ENCODE measurements around the gene GUCY1A2. TPM values are rescaled to one million over a fixed set of nuclear protein-coding genes. Genes with fewer than 3 reads are reported as not detected.
A peak's percentile ranks its signal among the peaks of the same experiment; 100 is the strongest.

Gene GUCY1A2
- total RNA-seq, 1 experiment from 2014 or later, result 0.55 TPM

DNA sequence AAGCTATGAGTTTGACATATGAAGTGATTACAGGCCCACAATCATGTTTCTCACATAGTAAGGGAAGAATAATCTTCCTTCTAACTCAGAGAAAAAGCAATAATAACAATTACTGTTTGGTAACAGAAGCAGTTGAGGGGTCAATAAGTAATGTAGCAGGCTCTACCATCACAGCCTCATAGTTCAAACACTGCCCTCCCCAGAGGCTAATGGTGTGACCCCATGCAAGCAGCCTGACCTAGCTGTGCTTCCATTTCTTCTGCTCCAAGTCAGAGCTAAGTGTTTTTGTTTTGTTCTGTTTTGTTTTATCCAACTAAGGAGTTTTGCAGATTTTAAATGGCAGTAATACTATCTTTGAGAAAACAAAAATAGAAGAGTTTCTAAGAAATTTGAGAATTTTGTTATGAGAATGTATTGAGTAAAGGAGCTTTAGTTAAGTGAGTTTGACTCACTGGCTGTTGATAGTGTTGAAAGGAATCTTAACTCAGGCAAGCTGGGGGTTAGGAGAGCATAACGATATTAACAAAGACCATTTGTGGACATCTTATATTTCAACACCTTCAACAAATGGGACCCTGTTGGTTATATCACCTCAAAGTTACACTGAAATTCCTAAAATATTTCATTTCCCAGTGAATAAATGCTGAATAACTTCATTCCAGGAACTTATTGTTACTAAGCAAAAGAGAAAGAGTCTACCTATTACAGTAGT is 48.5 kb downstream of the GUCY1A2 start:
- no peaks in the 10 kb centered on the region; the same call in 1 of the 2 replicates for H3K79me2 ChIP-seq (ENCODE audit: insufficient read depth, low read length)
- TF ChIP-seq, protein P1, sequence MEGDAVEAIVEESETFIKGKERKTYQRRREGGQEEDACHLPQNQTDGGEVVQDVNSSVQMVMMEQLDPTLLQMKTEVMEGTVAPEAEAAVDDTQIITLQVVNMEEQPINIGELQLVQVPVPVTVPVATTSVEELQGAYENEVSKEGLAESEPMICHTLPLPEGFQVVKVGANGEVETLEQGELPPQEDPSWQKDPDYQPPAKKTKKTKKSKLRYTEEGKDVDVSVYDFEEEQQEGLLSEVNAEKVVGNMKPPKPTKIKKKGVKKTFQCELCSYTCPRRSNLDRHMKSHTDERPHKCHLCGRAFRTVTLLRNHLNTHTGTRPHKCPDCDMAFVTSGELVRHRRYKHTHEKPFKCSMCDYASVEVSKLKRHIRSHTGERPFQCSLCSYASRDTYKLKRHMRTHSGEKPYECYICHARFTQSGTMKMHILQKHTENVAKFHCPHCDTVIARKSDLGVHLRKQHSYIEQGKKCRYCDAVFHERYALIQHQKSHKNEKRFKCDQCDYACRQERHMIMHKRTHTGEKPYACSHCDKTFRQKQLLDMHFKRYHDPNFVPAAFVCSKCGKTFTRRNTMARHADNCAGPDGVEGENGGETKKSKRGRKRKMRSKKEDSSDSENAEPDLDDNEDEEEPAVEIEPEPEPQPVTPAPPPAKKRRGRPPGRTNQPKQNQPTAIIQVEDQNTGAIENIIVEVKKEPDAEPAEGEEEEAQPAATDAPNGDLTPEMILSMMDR (conservative IDR thresholded peaks at IDR 0.05), result no peak
- H3K14ac ChIP-seq (ENCODE audit: insufficient read depth, low read length), result no peak overlapping the region
- H4K91ac ChIP-seq (ENCODE audit: insufficient read length, low read depth, low read length), result no peak overlapping the region
- H3K9me3 ChIP-seq (ENCODE audit: control insufficient read depth, low read depth, low read length), result no peaks in the 10 kb centered on the region
- peak overlapping the region; percentile 33 to 82 (median 78) for H3K27ac Mint-ChIP-seq
- H3K27ac ChIP-seq (ENCODE audit: insufficient read length, low read depth, low read length), result no peak overlapping the region
- H3K4me2 ChIP-seq (ENCODE audit: insufficient read depth, insufficient read length, low read length), result no peak overlapping the region
- H4K8ac ChIP-seq (replicated peaks; ENCODE audit: insufficient read length, low read depth, low read length), result no peak overlapping the region
- H2AK5ac ChIP-seq (ENCODE audit: insufficient read length, low read length), result no peak overlapping the region
- H3K9me3 Mint-ChIP-seq, result no peaks in the 10 kb centered on the region
- H3K4me1 Mint-ChIP-seq, result peaks cover 23 to 24% of the 10 kb centered on the region in 2 experiments
- H2BK120ac ChIP-seq (ENCODE audit: low read depth, low read length, poor library complexity, severe bottlenecking), result no peak overlapping the region
- H4K5ac ChIP-seq (ENCODE audit: insufficient read length, low read depth, low read length), result no peak overlapping the region
- no peak overlapping the region for H3K4ac ChIP-seq (ENCODE audit: low read depth, low read length)
- no peak overlapping the region for H3K56ac ChIP-seq (ENCODE audit: insufficient read length, low read depth, low read length)
- H3K27me3 Mint-ChIP-seq (ENCODE audit: low read depth), result no peaks in the 10 kb centered on the region
- DNase-seq, result no peak
- H3K23me2 ChIP-seq (ENCODE audit: insufficient read length, low read depth, low read length, poor library complexity, severe bottlenecking), result no peaks in the 10 kb centered on the region
- H3T11ph ChIP-seq (ENCODE audit: low read length), result no peak overlapping the region
- no peak overlapping the region for H3K9ac ChIP-seq (ENCODE audit: extremely low read depth, insufficient read length, low read length)
- H2BK12ac ChIP-seq (ENCODE audit: insufficient read length, low read depth, low read length), result no peak overlapping the region
- no peaks in the 10 kb centered on the region for H3K79me1 ChIP-seq (ENCODE audit: insufficient read depth, low read depth, low read length, poor library complexity, severe bottlenecking)
- no peak overlapping the region for H3K23ac ChIP-seq (ENCODE audit: insufficient read length, low read depth, low read length)
- no peaks in the 10 kb centered on the region for H3K36me3 Mint-ChIP-seq (ENCODE audit: insufficient read depth in 1 of 3, low read depth in 3 of 3)
- WGBS (ENCODE audit: extremely low coverage, insufficient read length, low lambda C conversion rate), result no CpG with 5 or more reads among the region's 1 CpG
- H2AFZ ChIP-seq (ENCODE audit: low read length), result no peak overlapping the region
- no peaks in the 10 kb centered on the region for H4K20me1 ChIP-seq (ENCODE audit: control insufficient read depth, insufficient read depth, insufficient read length)
- H3K27me3 ChIP-seq (ENCODE audit: insufficient read depth, low read length), result no peaks in the 10 kb centered on the region
- H2BK15ac ChIP-seq (ENCODE audit: low read depth, low read length), result no peak overlapping the region
- H2BK20ac ChIP-seq (ENCODE audit: low read depth, low read length, poor library complexity, severe bottlenecking), result no peak overlapping the region
- no peaks in the 10 kb centered on the region; the same call in 1 of the 2 replicates for H3K4me1 ChIP-seq (ENCODE audit: insufficient read depth, low read length)
- no peak overlapping the region; a peak in 1 of 5 replicates for H3K4me3 Mint-ChIP-seq
- no peak overlapping the region for H2BK5ac ChIP-seq (ENCODE audit: insufficient read length, low read length)
- no peak overlapping the region for H3K18ac ChIP-seq (ENCODE audit: insufficient read length, low read depth, low read length)

Data from H9 (cell line).